ENCODE data around the gene LILRA6. TPM values are rescaled to one million over a fixed set of nuclear protein-coding genes. Genes with fewer than 3 reads are reported as not detected.

The LILRA6 gene
- total and polyA plus RNA-seq, 2 of the 13 experiments (the other 11 are each of a cell fraction or from before 2014, with no cell fraction given): not detected

GRCh38 chr19:54189735-54190502 lies 52.7 kb downstream of the LILRA6 start (continued):
- TF ChIP-seq ZNF251 (CRISPR knock-in tag; IDR thresholded peaks at IDR 0.05) (0 out of 2 replicates have a peak, but pooled peaks have one; percentile 56), ZBTB10 (CRISPR knock-in tag; IDR thresholded peaks at IDR 0.05; ENCODE audit: borderline replicate concordance) (peak; percentile 99; the same call in 1 of the 2 replicates), BORCS8-MEF2B (CRISPR knock-in tag; IDR thresholded peaks at IDR 0.05) (no peak), ZNF567 (CRISPR knock-in tag; IDR thresholded peaks at IDR 0.05; ENCODE audit: borderline replicate concordance) (no peak), SSRP1 (CRISPR knock-in tag; IDR thresholded peaks at IDR 0.05) (peak; percentile 97), TBX3 (IDR thresholded peaks at IDR 0.05; ENCODE audit: borderline replicate concordance) (peak; percentile 75; the same call in 1 of the 2 replicates), ZFP37 (CRISPR knock-in tag; IDR thresholded peaks at IDR 0.05; ENCODE audit: borderline replicate concordance) (no peak; the same call in 1 of the 2 replicates), FOXK1 (CRISPR knock-in tag; IDR thresholded peaks at IDR 0.05; ENCODE audit: borderline replicate concordance, low read depth) (peak; percentile 26; the same call in 1 of the 2 replicates), KLF12 (CRISPR knock-in tag; IDR thresholded peaks at IDR 0.05; ENCODE audit: borderline replicate concordance) (no peak), ZNF468 (CRISPR knock-in tag; IDR thresholded peaks at IDR 0.05) (no peak), RAD21 (CRISPR knock-in tag; IDR thresholded peaks at IDR 0.05) (no peak), ZNF234 (CRISPR knock-in tag; conservative IDR thresholded peaks at IDR 0.05) (no peak), SP5 (CRISPR knock-in tag; IDR thresholded peaks at IDR 0.05; ENCODE audit: borderline replicate concordance, low read depth) (peak; percentile 61), ZNF737 (CRISPR knock-in tag; IDR thresholded peaks at IDR 0.05; ENCODE audit: borderline replicate concordance) (no peak), SMC3 (IDR thresholded peaks at IDR 0.05; ENCODE audit: low read length) (no peak), ZNF547 (CRISPR knock-in tag; IDR thresholded peaks at IDR 0.05) (no peak), GPN1 (CRISPR knock-in tag; IDR thresholded peaks at IDR 0.05; ENCODE audit: borderline replicate concordance) (no peak)
- TF ChIP-seq, protein P1, sequence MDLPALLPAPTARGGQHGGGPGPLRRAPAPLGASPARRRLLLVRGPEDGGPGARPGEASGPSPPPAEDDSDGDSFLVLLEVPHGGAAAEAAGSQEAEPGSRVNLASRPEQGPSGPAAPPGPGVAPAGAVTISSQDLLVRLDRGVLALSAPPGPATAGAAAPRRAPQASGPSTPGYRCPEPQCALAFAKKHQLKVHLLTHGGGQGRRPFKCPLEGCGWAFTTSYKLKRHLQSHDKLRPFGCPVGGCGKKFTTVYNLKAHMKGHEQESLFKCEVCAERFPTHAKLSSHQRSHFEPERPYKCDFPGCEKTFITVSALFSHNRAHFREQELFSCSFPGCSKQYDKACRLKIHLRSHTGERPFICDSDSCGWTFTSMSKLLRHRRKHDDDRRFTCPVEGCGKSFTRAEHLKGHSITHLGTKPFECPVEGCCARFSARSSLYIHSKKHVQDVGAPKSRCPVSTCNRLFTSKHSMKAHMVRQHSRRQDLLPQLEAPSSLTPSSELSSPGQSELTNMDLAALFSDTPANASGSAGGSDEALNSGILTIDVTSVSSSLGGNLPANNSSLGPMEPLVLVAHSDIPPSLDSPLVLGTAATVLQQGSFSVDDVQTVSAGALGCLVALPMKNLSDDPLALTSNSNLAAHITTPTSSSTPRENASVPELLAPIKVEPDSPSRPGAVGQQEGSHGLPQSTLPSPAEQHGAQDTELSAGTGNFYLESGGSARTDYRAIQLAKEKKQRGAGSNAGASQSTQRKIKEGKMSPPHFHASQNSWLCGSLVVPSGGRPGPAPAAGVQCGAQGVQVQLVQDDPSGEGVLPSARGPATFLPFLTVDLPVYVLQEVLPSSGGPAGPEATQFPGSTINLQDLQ (CRISPR knock-in tag; IDR thresholded peaks at IDR 0.05): no peak
- TF ChIP-seq, protein P2, sequence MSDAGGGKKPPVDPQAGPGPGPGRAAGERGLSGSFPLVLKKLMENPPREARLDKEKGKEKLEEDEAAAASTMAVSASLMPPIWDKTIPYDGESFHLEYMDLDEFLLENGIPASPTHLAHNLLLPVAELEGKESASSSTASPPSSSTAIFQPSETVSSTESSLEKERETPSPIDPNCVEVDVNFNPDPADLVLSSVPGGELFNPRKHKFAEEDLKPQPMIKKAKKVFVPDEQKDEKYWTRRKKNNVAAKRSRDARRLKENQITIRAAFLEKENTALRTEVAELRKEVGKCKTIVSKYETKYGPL (CRISPR knock-in tag; IDR thresholded peaks at IDR 0.05): no peak
- TF ChIP-seq, protein P3, sequence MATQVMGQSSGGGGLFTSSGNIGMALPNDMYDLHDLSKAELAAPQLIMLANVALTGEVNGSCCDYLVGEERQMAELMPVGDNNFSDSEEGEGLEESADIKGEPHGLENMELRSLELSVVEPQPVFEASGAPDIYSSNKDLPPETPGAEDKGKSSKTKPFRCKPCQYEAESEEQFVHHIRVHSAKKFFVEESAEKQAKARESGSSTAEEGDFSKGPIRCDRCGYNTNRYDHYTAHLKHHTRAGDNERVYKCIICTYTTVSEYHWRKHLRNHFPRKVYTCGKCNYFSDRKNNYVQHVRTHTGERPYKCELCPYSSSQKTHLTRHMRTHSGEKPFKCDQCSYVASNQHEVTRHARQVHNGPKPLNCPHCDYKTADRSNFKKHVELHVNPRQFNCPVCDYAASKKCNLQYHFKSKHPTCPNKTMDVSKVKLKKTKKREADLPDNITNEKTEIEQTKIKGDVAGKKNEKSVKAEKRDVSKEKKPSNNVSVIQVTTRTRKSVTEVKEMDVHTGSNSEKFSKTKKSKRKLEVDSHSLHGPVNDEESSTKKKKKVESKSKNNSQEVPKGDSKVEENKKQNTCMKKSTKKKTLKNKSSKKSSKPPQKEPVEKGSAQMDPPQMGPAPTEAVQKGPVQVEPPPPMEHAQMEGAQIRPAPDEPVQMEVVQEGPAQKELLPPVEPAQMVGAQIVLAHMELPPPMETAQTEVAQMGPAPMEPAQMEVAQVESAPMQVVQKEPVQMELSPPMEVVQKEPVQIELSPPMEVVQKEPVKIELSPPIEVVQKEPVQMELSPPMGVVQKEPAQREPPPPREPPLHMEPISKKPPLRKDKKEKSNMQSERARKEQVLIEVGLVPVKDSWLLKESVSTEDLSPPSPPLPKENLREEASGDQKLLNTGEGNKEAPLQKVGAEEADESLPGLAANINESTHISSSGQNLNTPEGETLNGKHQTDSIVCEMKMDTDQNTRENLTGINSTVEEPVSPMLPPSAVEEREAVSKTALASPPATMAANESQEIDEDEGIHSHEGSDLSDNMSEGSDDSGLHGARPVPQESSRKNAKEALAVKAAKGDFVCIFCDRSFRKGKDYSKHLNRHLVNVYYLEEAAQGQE (IDR thresholded peaks at IDR 0.05; ENCODE audit: borderline replicate concordance in 1 of 2, low read depth in 1 of 2, low read length in 2 of 2): no peak

Data from HepG2 (cell line).